HepG2 (cell line): ENCODE measurements around the gene PLOD3. TPM values are rescaled to one million over a fixed set of nuclear protein-coding genes. Genes with fewer than 3 reads are reported as not detected.

Experiments used
- ATAC-seq: fragments of 200-7000 bp; cut with Tn5 transposase; 3 replicates; pipeline ENCODE4 v1.9.1; 2020; ENCODE audit warnings: mild to moderate bottlenecking, moderate library complexity
- BruUV-seq: library from RNA; stranded (reverse); fragments of 400-500 nt; replicated peaks from 2 replicates; lab custom pipeline; 2021; lab: Mats Ljungman, UMichigan
- CTCF ChIA-PET: fragments of 300-600 bp; formaldehyde crosslinking; extraction: SDS; loops from one replicate; lab custom pipeline; 2021; ENCODE audit warnings: low total read pairs, inconsistent platforms, low intra/inter-chr PET ratio; lab: Yijun Ruan, JAX
- POLR2A ChIA-PET: fragments of 350-600 bp; sonication (Branson Sonifier 250); formaldehyde crosslinking; loops from one replicate; lab custom pipeline; 2020; ENCODE audit warnings: antibody characterized with exemption, inconsistent platforms; lab: Yijun Ruan, JAX
- DNase-seq: peaks from one replicate; pipeline ENCODE4 v3.0.0-alpha.2; 2015; ENCODE audit warnings: low spot score
- FAIRE-seq: peaks from 3 replicates; lab custom pipeline; 2011; peaks lifted over from hg19 to GRCh38; lab: Jason Lieb, UNC
- H2AFZ ChIP-seq: one replicate; pipeline ENCODE4 v1.6.1; 2011; ENCODE audit warnings: low read length, inconsistent platforms
- H3K27ac ChIP-seq: fragments of 300-600 bp; 3 replicates; pipeline ENCODE4 v1.8.0; 2011; ENCODE audit warnings: mixed run types, mild to moderate bottlenecking, mixed read lengths, low read length, inconsistent platforms; ENCODE audit not compliant: insufficient read depth; ENCODE audit errors: extremely low read length
- H3K27me3 ChIP-seq, 2 experiments: fragments of 200-600 bp in 1 of 2; 2 replicates in 1 of 2; 3 replicates in 1 of 2; pipeline versions ENCODE4 v1.6.0 to v1.8.0; 2011; ENCODE audit warnings: low read length in 2 of 2, mild to moderate bottlenecking in 2 of 2, moderate library complexity in 2 of 2, inconsistent platforms in 1 of 2; ENCODE audit not compliant: insufficient read depth in 2 of 2, control insufficient read depth in 1 of 2
- H3K36me3 ChIP-seq, 2 experiments: fragments of 200-600 bp in 1 of 2; replicated peaks in 1 of 2; 2 replicates in 1 of 2; 3 replicates in 1 of 2; pipeline versions ENCODE4 v1.5.1 to v1.8.0; 2011; ENCODE audit warnings: low read length in 2 of 2, inconsistent platforms in 1 of 2; ENCODE audit not compliant: insufficient read depth in 2 of 2, control insufficient read depth in 1 of 2
- H3K4me1 ChIP-seq: 2 replicates; pipeline ENCODE4 v1.5.1; 2012; ENCODE audit warnings: low read length, inconsistent platforms; ENCODE audit not compliant: insufficient read depth
- H3K4me2 ChIP-seq: 2 replicates; pipeline ENCODE4 v1.6.0; 2011; ENCODE audit warnings: low read depth, low read length, inconsistent platforms
- H3K4me3 ChIP-seq, 3 experiments: fragments of 200-600 bp in 1 of 3; sonication (generic), shearing (Covaris generic) in 1 of 3; replicated peaks in 1 of 3; 2 replicates each; pipeline ENCODE4 v1.5.1; 2011 to 2016; ENCODE audit warnings: low read length in 3 of 3, inconsistent platforms in 2 of 3, low read depth in 2 of 3, mild to moderate bottlenecking in 2 of 3, control low read depth in 1 of 3, mixed read lengths in 1 of 3; ENCODE audit not compliant: insufficient read depth in 1 of 3
- H3K79me2 ChIP-seq: one replicate; pipeline ENCODE4 v1.6.1; 2011; ENCODE audit warnings: low read length, inconsistent platforms; ENCODE audit not compliant: insufficient read depth
- H3K9ac ChIP-seq: 2 replicates; pipeline ENCODE4 v1.6.0; 2011; ENCODE audit warnings: mild to moderate bottlenecking, low read depth, low read length, inconsistent platforms; ENCODE audit not compliant: insufficient read depth
- H3K9me3 ChIP-seq: 2 replicates; pipeline ENCODE4 v1.5.1; 2012; ENCODE audit warnings: mild to moderate bottlenecking, low read length
- H4K20me1 ChIP-seq: 2 replicates; pipeline ENCODE4 v1.6.0; 2011; ENCODE audit warnings: inconsistent platforms, mild to moderate bottlenecking, low read length, moderate library complexity; ENCODE audit not compliant: insufficient read depth
- BCL6 ChIP-seq: IDR thresholded peaks from 2 replicates; pipeline ENCODE4 v1.6.1; 2016; ENCODE audit warnings: missing genetic modification reagents, missing compliant biosample characterization
- MAX ChIP-seq: IDR thresholded peaks from 2 replicates; pipeline ENCODE4 v1.6.1; 2012; ENCODE audit warnings: inconsistent platforms
- PAXIP1 ChIP-seq: sonication (generic); formaldehyde crosslinking; conservative IDR thresholded peaks from 2 replicates; pipeline ENCODE4 v1.4.0; 2020; ENCODE audit warnings: mild to moderate bottlenecking, missing genetic modification reagents, moderate library complexity
- PRDM15 ChIP-seq: sonication (generic); formaldehyde crosslinking; IDR thresholded peaks from 2 replicates; pipeline ENCODE4 v1.4.0; 2020; ENCODE audit warnings: missing genetic modification reagents
- ZFP91 ChIP-seq: sonication (generic); formaldehyde crosslinking; IDR thresholded peaks from 2 replicates; pipeline ENCODE4 v1.9.0; 2022; ENCODE audit warnings: missing genetic modification reagents, mild to moderate bottlenecking, borderline replicate concordance
- ZMAT5 ChIP-seq: sonication (generic); formaldehyde crosslinking; IDR thresholded peaks from 2 replicates; pipeline ENCODE4 v1.5.0; 2020; ENCODE audit warnings: mild to moderate bottlenecking, low read depth, missing genetic modification reagents, borderline replicate concordance
- ZMYM3 ChIP-seq: sonication (generic); formaldehyde crosslinking; IDR thresholded peaks from 2 replicates; pipeline ENCODE4 v1.5.1; 2020; ENCODE audit warnings: mild to moderate bottlenecking, missing genetic modification reagents
- ZNF562 ChIP-seq: sonication (generic); formaldehyde crosslinking; IDR thresholded peaks from 2 replicates; pipeline ENCODE4 v1.8.0; 2022; ENCODE audit warnings: missing genetic modification reagents, borderline replicate concordance
- ZNF777 ChIP-seq: sonication (generic); formaldehyde crosslinking; IDR thresholded peaks from 2 replicates; pipeline ENCODE4 v1.4.0; 2020; ENCODE audit warnings: missing genetic modification reagents
- ZNF879 ChIP-seq: sonication (generic); formaldehyde crosslinking; IDR thresholded peaks from 2 replicates; pipeline ENCODE4 v1.8.1; 2023; ENCODE audit warnings: missing genetic modification reagents
- WGBS: methylation state at CpG from one replicate; pipeline ENCODE4 v1.1.6; 2017; ENCODE audit warnings: low lambda C conversion rate; 5-methylcytosine and 5-hydroxymethylcytosine counted together
- in situ Hi-C: cut with HindIII; loops from 2 replicates; pipeline ENCODE4 v1.10.0; 2017; ENCODE audit warnings: low pct_unique_long_range_greater_than_20kb; ENCODE audit not compliant: extremely low pct_ligation_motif_present
- intact Hi-C: fragments of 100-400 bp; cut with micrococcal nuclease; formaldehyde crosslinking; loops from one replicate; pipeline ENCODE4 v1.10.0; 2022; ENCODE audit not compliant: unreplicated experiment
- polyA plus RNA-seq, 8 experiments: library from polyadenylated mRNA; depleted of rRNA in 3 of 8; stranded (reverse) in 7 of 8; unstranded in 1 of 8; fragments of >200 nt; fragmentation: Illumina TruSeq in 4 of 8; extraction: Trizol in 4 of 8; gene quantifications; 2 replicates each; pipeline versions ENCODE4 v1.2.1 to v1.2.3, GENCODE V29; 2011 to 2016; ENCODE audit warnings: low read depth in 4 of 8, missing spikeins in 1 of 8, mixed read lengths in 1 of 8; ENCODE audit not compliant: insufficient read depth in 1 of 8
- total RNA-seq, 5 experiments: library from RNA; depleted of rRNA; stranded (reverse); fragments of >200 nt; fragmentation: Illumina TruSeq; extraction: Trizol; gene quantifications; 2 replicates each; pipeline ENCODE4 v1.2.3, GENCODE V29; 2016; ENCODE audit warnings: low read depth in 1 of 5

The PLOD3 gene
- total and polyA plus RNA-seq, 2 of the 13 experiments (the other 11 are each of a cell fraction or from before 2014, with no cell fraction given): 65.8 to 67.4 TPM

GRCh38 chr7:101185258-101185839 is 32.0 kb downstream of the PLOD3 start (continued):
- TF ChIP-seq ZMAT5 (CRISPR knock-in tag) (no peak), ZNF562 (no peak), ZNF879 (CRISPR knock-in tag) (no peak), PAXIP1 (CRISPR knock-in tag) (0 out of 2 replicates have a peak, but pooled peaks have one; percentile 29), ZMYM3 (peak; percentile 50; the same call in 1 of the 2 replicates), MAX (0 out of 2 replicates have a peak, but pooled peaks have one; percentile 18), BCL6 (CRISPR knock-in tag) (peak; percentile 89)

GRCh38 chr7:101180130-101180755 is 37.1 kb downstream of the PLOD3 start, which contains the start of gene NAT16:
Gene NAT16, minus strand, starts transcription at chr7:101180293. Its CDS starts 5,486 bp downstream, at chr7:101174807.
- no TSS peak for BruUV-seq
- WGBS: 16% methylated on average over 7 of the region's 56 CpGs
- Histone ChIP-seq H4K20me1 (no peaks in the 10 kb centered on the region), H3K9me3 (no peaks in the 10 kb centered on the region), H3K4me1 (peaks cover 51% of the 10 kb centered on the region), H3K27me3 (peaks cover 11 to 42% of the 10 kb centered on the region in 2 experiments), H3K4me2 (peak within 1 kb of the TSS; percentile 57), H3K27ac (no peak within 1 kb of the TSS), H3K9ac (no peak within 1 kb of the TSS), H3K79me2 (no peaks in the 10 kb centered on the region), H2AFZ (no peak within 1 kb of the TSS), H3K4me3 (peak within 1 kb of the TSS in 2 of 3 experiments; percentile 31 to 56; a peak in 3 of 6 replicates), H3K36me3 (no peaks in the 10 kb centered on the region)
- no peak for DNase-seq
- peak; percentile 11; the same call in 2 of the 3 replicates for ATAC-seq
- POLR2A ChIA-PET: no interaction called here
- FAIRE-seq: no peak
- in situ Hi-C loops: no loop called here
- intact Hi-C loops: loop anchor here (5.0 kb wide), 1 partner anchor 698 kb away; the partner anchor contains the start of gene NYAP1
- CTCF ChIA-PET: no interaction called here
- TF ChIP-seq MAX (0 out of 2 replicates have a peak, but pooled peaks have one; percentile 25), ZFP91 (peak; percentile 31; the same call in 1 of the 2 replicates), ZNF777 (peak; percentile 46; the same call in 1 of the 2 replicates), PRDM15 (peak; percentile 95)
